Tongue (tissue), 2 donors: ENCODE measurements around the gene TMBIM1. TPM values are rescaled to one million over a fixed set of nuclear protein-coding genes. Genes with fewer than 3 reads are reported as not detected.
A peak's percentile ranks its signal among the peaks of the same experiment; 100 is the strongest.

Experiments
- DNase-seq: peaks from one replicate; pipeline ENCODE4 v3.0.0-alpha.2; 2015
- total RNA-seq: library from RNA; depleted of rRNA; stranded (reverse); fragments of >200 nt; gene quantifications from one replicate; pipeline ENCODE4 v1.2.3, GENCODE V29; 2014

TMBIM1 gene
- total RNA-seq, 1 donor from 2014 or later: 152 TPM

- DNase-seq: no peak
Observed at GRCh38 chr2:218271865-218272530, 20.3 kb downstream of the TMBIM1 start.

- no peak for DNase-seq
Observed at GRCh38 chr2:218271487-218271797, 20.9 kb downstream of the TMBIM1 start.

GRCh38 chr2:218270721-218271486 lies 21.4 kb downstream of the TMBIM1 start:
- no peak for DNase-seq

GRCh38 chr2:218269900-218270720 lies 22.2 kb downstream of the TMBIM1 start, which contains the start of the genes AAMP and PNKD:
Gene AAMP (minus strand): TSS chr2:218270137. CDS start chr2:218270086, 51 bp downstream.
Gene PNKD (plus strand): TSS chr2:218270519. CDS start chr2:218270536, 17 bp downstream.
- peak; percentile 100 for DNase-seq

GRCh38 chr2:218267259-218267658 lies 25.0 kb downstream of the TMBIM1 start:
- DNase-seq: no peak

- DNase-seq: no peak
Observed at GRCh38 chr2:218266316-218266979, 25.9 kb downstream of the TMBIM1 start.

GRCh38 chr2:218265626-218266025 lies 26.7 kb downstream of the TMBIM1 start:
- no peak for DNase-seq

GRCh38 chr2:218264773-218265561 lies 27.3 kb downstream of the TMBIM1 start:
- no peak for DNase-seq

- no peak for DNase-seq
Observed at GRCh38 chr2:218263817-218264641, 28.3 kb downstream of the TMBIM1 start.

- DNase-seq: no peak
Observed at GRCh38 chr2:218262631-218263586, 29.4 kb downstream of the TMBIM1 start.

- no peak for DNase-seq
Observed at GRCh38 chr2:218262237-218262600, 30.1 kb downstream of the TMBIM1 start.

DNA sequence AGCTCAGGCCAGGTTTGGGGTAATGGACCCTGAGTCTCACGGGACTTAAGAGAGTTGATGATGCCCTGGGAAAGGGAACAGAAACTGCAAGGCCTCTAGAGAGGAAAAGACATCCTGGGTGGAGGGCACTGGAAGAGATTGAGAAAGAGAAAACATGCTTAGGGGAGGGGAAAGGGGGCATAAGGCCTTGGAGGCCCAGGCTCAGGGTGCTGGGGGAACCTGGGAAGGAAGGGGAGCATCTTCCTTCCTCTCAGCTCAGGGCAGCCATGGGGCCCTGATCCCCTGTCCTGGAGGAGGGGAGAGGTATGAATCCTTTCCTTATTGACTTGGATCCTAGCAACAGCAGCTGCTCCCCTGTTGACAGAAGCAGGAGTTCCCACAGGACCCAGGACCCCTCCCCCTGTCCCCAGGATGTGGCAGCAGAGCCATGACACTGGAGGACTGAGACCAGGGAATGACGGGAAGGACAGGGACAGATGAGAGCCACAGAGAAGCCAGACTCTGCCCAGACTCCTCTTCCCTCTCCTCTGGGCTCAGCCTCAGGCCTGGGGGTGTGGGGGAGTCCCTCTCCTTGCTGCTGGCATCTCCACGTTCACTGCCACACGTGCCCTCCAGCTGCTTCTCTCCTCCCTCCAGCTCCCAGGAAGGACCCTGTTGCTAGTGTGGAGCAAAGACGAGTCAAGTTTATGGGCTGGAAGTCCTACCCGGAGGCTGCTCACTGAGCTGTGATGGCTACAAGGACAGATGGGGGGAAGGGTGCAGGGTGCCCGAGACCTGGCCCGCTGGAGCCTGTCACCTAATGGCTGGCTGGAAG lies 30.7 kb downstream of the TMBIM1 start:
- peak; percentile 80 for DNase-seq

DNA sequence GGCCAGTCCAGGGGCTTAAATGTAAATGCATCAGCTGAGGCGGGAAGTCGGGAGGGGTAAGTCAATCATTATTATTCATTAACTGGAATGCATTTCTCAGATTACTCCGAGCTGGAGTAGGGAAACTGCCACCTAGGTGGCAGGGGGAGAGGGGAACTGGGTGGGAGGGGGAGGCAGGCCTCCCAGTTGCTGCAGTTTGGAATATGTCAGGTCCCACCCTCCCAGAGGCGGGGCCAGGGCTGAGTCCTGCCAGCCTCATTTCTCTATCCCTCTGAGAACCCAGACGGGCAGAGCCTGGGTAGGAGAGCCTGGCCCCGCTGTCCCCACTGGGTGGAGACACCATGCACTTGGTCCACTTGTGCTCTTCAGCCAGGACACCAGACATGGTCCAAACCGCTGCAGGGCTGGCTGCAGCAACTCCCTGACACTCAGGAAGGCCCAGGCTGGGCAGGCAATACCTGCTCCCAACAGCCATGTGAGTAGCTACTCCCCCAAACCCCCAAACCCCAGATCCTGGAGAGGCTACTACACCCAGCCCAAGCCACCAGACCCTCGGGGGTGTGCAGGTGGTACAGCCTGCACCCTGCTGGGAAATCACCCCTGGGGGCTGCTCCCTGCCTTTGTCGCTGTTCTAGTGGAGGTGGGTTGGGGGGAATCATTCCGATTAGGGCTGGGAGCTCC lies 31.4 kb downstream of the TMBIM1 start, which contains the start of gene GPBAR1:
GPBAR1 (plus strand) TSS at position 274 of the 681 bp plus-strand sequence. CDS start 1,710 bp downstream, outside the sequence.
- DNase-seq: peak; percentile 72

GRCh38 chr2:218260166-218260565 lies 32.1 kb downstream of the TMBIM1 start:
- no peak for DNase-seq

DNA sequence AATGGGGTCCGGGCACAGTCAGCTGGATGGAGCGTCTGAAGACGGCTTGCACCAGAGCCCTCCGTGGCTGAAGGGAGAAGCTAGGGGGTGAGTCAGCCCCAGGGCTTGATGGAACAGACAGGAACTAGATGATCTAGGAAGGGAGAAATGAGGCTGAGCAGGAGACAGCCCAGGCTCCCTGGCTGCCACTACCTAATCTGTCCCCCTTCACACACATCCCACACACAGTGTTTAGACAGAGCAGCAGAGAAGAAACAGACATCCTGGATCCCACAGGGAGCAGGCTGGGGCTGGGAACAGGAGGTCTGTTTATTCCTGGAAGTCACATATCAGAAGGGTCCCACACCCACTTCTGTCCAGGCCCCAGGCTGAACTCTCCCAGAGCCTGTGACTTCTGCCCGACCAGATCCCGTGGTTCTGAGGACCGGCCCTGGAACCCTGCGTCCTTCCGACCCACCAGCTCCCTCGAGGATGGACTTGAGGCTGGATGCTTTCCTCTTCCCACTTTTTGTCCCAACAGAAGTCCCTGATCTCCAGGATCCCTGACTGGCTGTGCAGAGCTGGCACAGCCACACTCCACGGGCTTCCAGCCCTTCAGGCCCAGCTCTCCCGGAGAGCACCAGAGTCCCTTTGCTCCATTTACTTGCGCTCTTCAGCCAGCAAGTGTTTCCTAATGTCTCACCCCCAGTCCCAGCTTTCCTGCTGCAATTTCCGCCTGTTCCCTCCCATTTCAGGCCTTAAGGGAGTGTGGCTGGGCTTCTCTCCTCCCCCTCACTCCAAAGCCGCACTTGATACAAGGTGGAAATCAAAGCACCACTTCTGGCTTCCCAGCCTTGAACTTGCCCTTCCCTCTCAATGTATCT lies 33.0 kb downstream of the TMBIM1 start:
- DNase-seq: peak; percentile 81

DNA sequence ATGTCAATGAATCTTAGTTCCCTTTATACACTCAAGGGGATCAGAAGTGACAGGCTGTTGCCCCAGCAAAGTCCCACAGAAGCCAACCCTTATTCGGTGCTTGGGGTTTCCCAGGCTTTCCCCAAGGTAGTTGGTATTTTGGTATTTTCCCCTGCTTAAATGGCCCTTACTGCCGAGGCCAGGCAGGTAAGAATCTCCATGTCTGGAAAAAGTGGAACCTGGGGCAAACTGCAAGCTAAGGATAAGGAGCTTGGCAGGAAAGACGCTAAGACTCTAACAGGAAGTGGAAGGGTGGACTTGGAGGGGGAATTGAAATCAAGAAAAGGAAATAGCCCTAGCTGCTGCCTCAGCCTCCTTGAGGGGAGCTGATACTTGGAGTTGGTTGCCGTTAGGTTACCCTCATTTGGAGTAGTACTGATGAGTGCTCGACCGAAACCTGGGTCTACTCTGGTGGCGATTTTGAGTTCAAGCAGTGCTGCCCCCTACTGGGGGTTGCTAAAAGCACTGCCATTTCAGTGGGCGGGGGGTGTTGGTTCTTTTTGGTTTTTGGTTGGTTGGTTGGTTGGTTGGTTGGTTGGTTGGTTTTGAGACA lies 34.8 kb downstream of the TMBIM1 start:
- DNase-seq: no peak
